HCT116 (cell line): ENCODE data around the gene C18orf32. TPM values are rescaled to one million over a fixed set of nuclear protein-coding genes. Genes with fewer than 3 reads are reported as not detected.

ENCODE experiments used
- ATAC-seq: fragments of 200-7000 bp; cut with Tn5 transposase; 2 replicates; pipeline ENCODE4 v1.9.1; 2020; ENCODE audit warnings: mild to moderate bottlenecking, moderate library complexity
- BruUV-seq: library from RNA; stranded (reverse); fragments of 400-500 nt; replicated peaks from 2 replicates; lab custom pipeline; 2021; lab: Mats Ljungman, UMichigan
- CTCF ChIA-PET: fragments of 300-600 bp; sonication (Branson Sonifier 250); formaldehyde crosslinking; loops from one replicate; lab custom pipeline; 2021; ENCODE audit warnings: antibody characterized with exemption; lab: Charles Lee
- POLR2A ChIA-PET: fragments of 300-600, 350-600 bp; sonication (Branson Sonifier 250); formaldehyde crosslinking; loops from one replicate; lab custom pipeline; 2021; ENCODE audit warnings: antibody characterized with exemption; lab: Charles Lee
- RAD21 ChIA-PET, 2 experiments: fragments of 300-600 bp; sonication (Branson Sonifier 250); formaldehyde crosslinking; loops; one replicate each; lab custom pipeline; 2023; ENCODE audit warnings: low total read pairs in 2 of 2; ENCODE audit not compliant: uncharacterized antibody in 2 of 2, unreplicated experiment in 2 of 2, low non-redundant PET in 1 of 2; lab: Charles Lee
- DNase-seq: peaks from one replicate; pipeline ENCODE4 v3.0.0-alpha.2; 2010; ENCODE audit warnings: low read depth, low spot score
- H2AFZ ChIP-seq: fragments of 200-600 bp; shearing (Covaris generic), sonication (generic); 2 replicates; pipeline ENCODE4 v1.6.1; 2017; ENCODE audit warnings: low read depth, mixed run types, mixed read lengths, antibody characterized with exemption, low read length; ENCODE audit not compliant: poor library complexity, severe bottlenecking
- H3K27ac ChIP-seq: 2 replicates; pipeline ENCODE4 v1.5.1; 2012; ENCODE audit warnings: low read depth, low read length
- H3K27me3 ChIP-seq: fragments of 200-600 bp; sonication (generic); 2 replicates; pipeline ENCODE4 v1.6.1; 2016; ENCODE audit warnings: mixed run types, low read length, mixed read lengths; ENCODE audit not compliant: insufficient read depth
- H3K36me3 ChIP-seq, 2 experiments: fragments of 200-500 bp in 1 of 2; fragments of 200-600 bp in 1 of 2; sonication (Bioruptor generic) in 1 of 2; sonication (generic) in 1 of 2; 2 replicates each; pipeline versions ENCODE4 v1.5.1 to v1.6.1; 2014 to 2016; ENCODE audit warnings: low read length in 2 of 2, inconsistent platforms in 1 of 2, mixed read lengths in 1 of 2, mixed run types in 1 of 2; ENCODE audit not compliant: insufficient read depth in 2 of 2, control insufficient read depth in 1 of 2
- H3K4me1 ChIP-seq, 2 experiments: fragments of 200-600 bp in 1 of 2; sonication (generic) in 1 of 2; 2 replicates each; pipeline versions ENCODE4 v1.5.1 to v1.6.1; 2012 to 2017; ENCODE audit warnings: low read length in 2 of 2, inconsistent platforms in 1 of 2, mild to moderate bottlenecking in 1 of 2, mixed read lengths in 1 of 2, mixed run types in 1 of 2, moderate library complexity in 1 of 2; ENCODE audit not compliant: insufficient read depth in 2 of 2, control insufficient read depth in 1 of 2
- H3K4me2 ChIP-seq: fragments of 200-600 bp; sonication (generic); 2 replicates; pipeline ENCODE4 v1.6.1; 2017; ENCODE audit warnings: mixed run types, low read length, mixed read lengths
- H3K4me3 ChIP-seq, 2 experiments: fragments of 200-600 bp in 1 of 2; sonication (generic) in 1 of 2; replicated peaks in 1 of 2; 2 replicates each; pipeline ENCODE4 v1.5.1; 2011 to 2016; ENCODE audit warnings: low read length in 2 of 2, control low read depth in 1 of 2, low read depth in 1 of 2, mild to moderate bottlenecking in 1 of 2, mixed read lengths in 1 of 2, mixed run types in 1 of 2
- H3K79me2 ChIP-seq: fragments of 200-600 bp; sonication (generic); 2 replicates; pipeline ENCODE4 v1.6.1; 2017; ENCODE audit warnings: mild to moderate bottlenecking, mixed run types, low read length, moderate library complexity, mixed read lengths; ENCODE audit not compliant: insufficient read depth
- H3K9ac ChIP-seq: fragments of 200-600 bp; sonication (generic); 2 replicates; pipeline ENCODE4 v1.6.1; 2016; ENCODE audit warnings: low read length, mixed read lengths
- H3K9me2 ChIP-seq: fragments of 200-600 bp; sonication (generic), shearing (Covaris generic); 2 replicates; pipeline ENCODE4 v1.6.1; 2017; ENCODE audit warnings: mixed run types, mild to moderate bottlenecking, moderate library complexity; ENCODE audit not compliant: insufficient read depth
- H3K9me3 ChIP-seq, 2 experiments: fragments of 200-500 bp in 1 of 2; fragments of 200-600 bp in 1 of 2; sonication (Bioruptor generic) in 1 of 2; sonication (generic) in 1 of 2; 2 replicates each; pipeline ENCODE4 v1.6.1; 2014 to 2017; ENCODE audit warnings: low read length in 2 of 2, mixed read lengths in 2 of 2, inconsistent platforms in 1 of 2, low read depth in 1 of 2, mild to moderate bottlenecking in 1 of 2, mixed run types in 1 of 2, moderate library complexity in 1 of 2; ENCODE audit not compliant: control insufficient read depth in 1 of 2, insufficient read depth in 1 of 2
- H4K20me1 ChIP-seq: fragments of 200-600 bp; sonication (generic), shearing (Covaris generic); 2 replicates; pipeline ENCODE4 v1.6.1; 2017; ENCODE audit warnings: mixed run types, mild to moderate bottlenecking, moderate library complexity; ENCODE audit not compliant: insufficient read depth
- CEBPB ChIP-seq: IDR thresholded peaks from 2 replicates; pipeline ENCODE4 v1.6.1; 2012; ENCODE audit warnings: low read depth
- EGR1 ChIP-seq: IDR thresholded peaks from 2 replicates; pipeline ENCODE4 v1.6.1; 2012; ENCODE audit warnings: low read depth
- EZH2 ChIP-seq: fragments of 200-600 bp; sonication (generic); IDR thresholded peaks from 2 replicates; pipeline ENCODE4 v1.6.1; 2017; ENCODE audit warnings: antibody characterized with exemption, mixed run types
- JUND ChIP-seq: IDR thresholded peaks from 2 replicates; pipeline ENCODE4 v1.6.1; 2012
- POLR2AphosphoS5 ChIP-seq: IDR thresholded peaks from 2 replicates; pipeline ENCODE4 v1.6.1; 2011; ENCODE audit warnings: mild to moderate bottlenecking, low read depth, low read length, moderate library complexity
- SIN3A ChIP-seq: IDR thresholded peaks from 2 replicates; pipeline ENCODE4 v1.6.1; 2012; ENCODE audit warnings: low read depth
- SP1 ChIP-seq: IDR thresholded peaks from 2 replicates; pipeline ENCODE4 v1.6.1; 2012; ENCODE audit warnings: low read depth
- TCF7L2 ChIP-seq: IDR thresholded peaks from 2 replicates; pipeline ENCODE4 v1.7.0; 2011; ENCODE audit warnings: borderline replicate concordance, inconsistent platforms; ENCODE audit not compliant: insufficient read depth, insufficient read length; ENCODE audit errors: extremely low read depth
- YY1 ChIP-seq: IDR thresholded peaks from 2 replicates; pipeline ENCODE4 v1.6.1; 2011; ENCODE audit warnings: low read length, low read depth, moderate library complexity, mild to moderate bottlenecking; ENCODE audit not compliant: insufficient replicate concordance; ENCODE audit errors: extremely low read depth
- ZNF274 ChIP-seq: fragments of 200-500 bp; sonication (Bioruptor generic); IDR thresholded peaks from 2 replicates; pipeline ENCODE4 v1.6.1; 2014; ENCODE audit warnings: mild to moderate bottlenecking, low read depth, low read length, inconsistent platforms
- intact Hi-C: fragments of 100-400 bp; cut with micrococcal nuclease; formaldehyde crosslinking; loops from 2 replicates; pipeline ENCODE4 v1.10.0; 2022
- total RNA-seq: library from RNA; stranded (reverse); gene quantifications from one replicate; pipeline ENCODE4 v1.2.1, GENCODE V29; 2021; ENCODE audit not compliant: unreplicated experiment
- TF ChIP-seq, protein P1 (sequence below), 3 experiments: fragments of 200-600 bp in 1 of 3; sonication (generic) in 1 of 3; IDR thresholded peaks in 2 of 3; conservative IDR thresholded peaks in 1 of 3; 2 replicates each; pipeline ENCODE4 v1.5.1; 2012 to 2017; ENCODE audit warnings: low read depth in 2 of 3, low read length in 2 of 3, antibody characterized with exemption in 1 of 3, borderline replicate concordance in 1 of 3, control low read depth in 1 of 3, mild to moderate bottlenecking in 1 of 3, mixed read lengths in 1 of 3, mixed run types in 1 of 3, moderate library complexity in 1 of 3; ENCODE audit not compliant: insufficient read depth in 1 of 3

C18orf32 gene
- total RNA-seq, 1 experiment from 2014 or later = 35.0 TPM

DNA sequence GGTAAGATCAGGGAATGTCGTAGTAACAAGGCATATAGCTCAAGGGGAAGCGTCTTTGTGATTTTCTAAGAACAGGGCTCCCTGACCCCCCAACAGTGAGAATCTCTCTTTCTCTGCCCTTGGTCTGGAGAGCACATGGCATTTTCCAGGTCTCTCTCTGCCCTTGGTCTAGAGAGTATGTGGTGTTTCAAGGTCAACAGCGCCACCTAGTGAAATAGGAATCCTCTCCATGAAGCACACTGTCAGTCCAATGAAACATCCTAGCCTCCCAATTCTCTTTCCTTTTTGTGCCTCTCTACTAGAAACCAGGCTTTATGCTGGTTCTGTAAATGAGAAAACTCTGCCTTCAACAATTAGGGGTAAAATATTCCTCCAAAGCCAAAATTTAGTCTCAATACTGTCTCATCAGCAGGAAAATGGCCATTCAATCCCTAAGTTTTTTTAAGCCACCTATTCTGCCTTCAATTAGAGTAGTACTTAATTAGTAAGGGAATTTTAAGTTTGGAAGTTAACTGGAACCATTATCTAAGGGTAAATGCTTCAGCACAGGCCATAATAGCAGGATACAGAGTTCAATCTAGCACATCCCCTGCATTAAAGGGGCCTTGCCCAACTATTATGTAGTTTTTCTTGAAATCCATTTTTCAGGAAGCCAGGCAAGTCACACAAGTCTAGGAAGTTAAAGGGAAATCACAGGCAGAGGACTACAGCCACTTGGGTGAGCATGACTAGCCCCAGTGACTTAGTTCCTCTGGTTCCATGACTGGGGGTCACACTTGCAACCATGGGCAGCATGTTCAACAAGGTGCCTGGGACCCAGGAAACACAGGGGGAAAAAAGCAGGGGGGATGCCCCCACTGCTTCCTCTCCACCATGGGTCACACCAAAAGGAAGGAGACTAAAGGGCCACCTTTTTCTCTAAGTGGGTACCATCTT lies 39.0 kb downstream of the C18orf32 start (continued):
- TF ChIP-seq EZH2 (no peak), CEBPB (no peak), EGR1 (no peak), YY1 (no peak), ZNF274 (no peak), SP1 (no peak), POLR2AphosphoS5 (no peak), TCF7L2 (no peak)
- TF ChIP-seq, protein P1, sequence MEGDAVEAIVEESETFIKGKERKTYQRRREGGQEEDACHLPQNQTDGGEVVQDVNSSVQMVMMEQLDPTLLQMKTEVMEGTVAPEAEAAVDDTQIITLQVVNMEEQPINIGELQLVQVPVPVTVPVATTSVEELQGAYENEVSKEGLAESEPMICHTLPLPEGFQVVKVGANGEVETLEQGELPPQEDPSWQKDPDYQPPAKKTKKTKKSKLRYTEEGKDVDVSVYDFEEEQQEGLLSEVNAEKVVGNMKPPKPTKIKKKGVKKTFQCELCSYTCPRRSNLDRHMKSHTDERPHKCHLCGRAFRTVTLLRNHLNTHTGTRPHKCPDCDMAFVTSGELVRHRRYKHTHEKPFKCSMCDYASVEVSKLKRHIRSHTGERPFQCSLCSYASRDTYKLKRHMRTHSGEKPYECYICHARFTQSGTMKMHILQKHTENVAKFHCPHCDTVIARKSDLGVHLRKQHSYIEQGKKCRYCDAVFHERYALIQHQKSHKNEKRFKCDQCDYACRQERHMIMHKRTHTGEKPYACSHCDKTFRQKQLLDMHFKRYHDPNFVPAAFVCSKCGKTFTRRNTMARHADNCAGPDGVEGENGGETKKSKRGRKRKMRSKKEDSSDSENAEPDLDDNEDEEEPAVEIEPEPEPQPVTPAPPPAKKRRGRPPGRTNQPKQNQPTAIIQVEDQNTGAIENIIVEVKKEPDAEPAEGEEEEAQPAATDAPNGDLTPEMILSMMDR (IDR thresholded peaks at IDR 0.05 in 2 of 3, conservative IDR thresholded peaks at IDR 0.05 in 1 of 3; ENCODE audit: borderline replicate concordance in 1 of 3, insufficient read depth in 1 of 3, low read depth in 2 of 3, low read length in 2 of 3) = peak; percentile 49 to 80 (median 64); a peak in 5 of 6 replicates

DNA sequence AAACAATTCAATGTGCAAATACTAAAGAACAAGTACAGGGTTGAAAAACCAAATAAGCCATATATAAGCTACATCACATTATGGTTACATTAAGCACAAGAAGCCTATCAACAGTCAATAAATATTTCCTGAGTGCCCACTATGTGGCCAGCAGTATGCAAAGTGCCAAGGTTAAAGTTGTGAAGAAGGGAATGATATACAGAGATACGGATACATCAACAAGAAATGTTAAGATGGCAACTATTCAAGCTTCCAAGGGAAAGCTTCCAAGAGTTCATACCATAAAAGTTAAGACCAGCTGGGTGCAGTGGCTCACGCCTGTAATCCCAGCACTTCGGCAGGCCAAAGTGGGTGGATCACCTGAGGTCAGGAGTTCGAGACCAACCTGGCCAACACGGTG lies 40.6 kb downstream of the C18orf32 start:
- intact Hi-C loops = loop anchor here (5.0 to 10.0 kb wide), 2 partner anchors 422 to 769 kb away; no protein-coding TSS in a partner anchor

More for the DNA sequence above, 40.6 kb downstream of the C18orf32 start:
- Histone ChIP-seq H3K9me3 (peaks cover 7 to 10% of the 10 kb centered on the region in 2 experiments; a peak in 3 of 4 replicates), H3K9me2 (no peaks in the 10 kb centered on the region), H3K36me3 (no peaks in the 10 kb centered on the region), H2AFZ (no peak overlapping the region), H3K27me3 (no peaks in the 10 kb centered on the region), H3K4me1 (no peaks in the 10 kb centered on the region), H4K20me1 (no peaks in the 10 kb centered on the region; the same call in 1 of the 2 replicates), H3K4me2 (no peak overlapping the region), H3K9ac (no peak overlapping the region), H3K4me3 (no peak overlapping the region), H3K27ac (no peak overlapping the region), H3K79me2 (peaks cover 39% of the 10 kb centered on the region)
- TF ChIP-seq JUND (no peak), POLR2AphosphoS5 (no peak), SIN3A (no peak)
- ChIA-PET RAD21 (no interaction called here), POLR2A (interaction anchor here (1.0 kb wide), 1 partner anchor 14 kb away, joined by 3 read pairs; no protein-coding TSS in a partner anchor), CTCF (interaction anchor here (0.9 kb wide), 2 partner anchors 216 to 414 kb away, joined by 3 read pairs; no protein-coding TSS in a partner anchor)
- DNase-seq (no peak), ATAC-seq (no peak)
- no TSS peak for BruUV-seq
